NCI-H2107 treated with DMSO at 0.1 percent for 48 hours (cell line): ENCODE data around the gene ARNT2.

Source experiments
- DNase-seq: peaks from one replicate; lab custom pipeline; 2025; ENCODE audit not compliant: unreplicated experiment; lab: John Stamatoyannopoulos, UW

The ARNT2 gene

GRCh38 chr15:80489030-80489594, 84.9 kb downstream of the ARNT2 start:
- no peak for DNase-seq

- no peak for DNase-seq
Measured at GRCh38 chr15:80490431-80490990, 86.3 kb downstream of the ARNT2 start.

- DNase-seq: no peak
Measured at GRCh38 chr15:80491163-80491847, 87.1 kb downstream of the ARNT2 start.

GRCh38 chr15:80492409-80492808, 88.2 kb downstream of the ARNT2 start:
- DNase-seq: no peak

GRCh38 chr15:80492874-80493273, 88.7 kb downstream of the ARNT2 start:
- DNase-seq: no peak

- no peak for DNase-seq
Measured at GRCh38 chr15:80494351-80494751, 90.2 kb downstream of the ARNT2 start.

GRCh38 chr15:80494756-80495155, 90.6 kb downstream of the ARNT2 start:
- no peak for DNase-seq

GRCh38 chr15:80495401-80495942, 91.3 kb downstream of the ARNT2 start:
- DNase-seq: no peak

GRCh38 chr15:80496096-80496495, 91.9 kb downstream of the ARNT2 start:
- no peak for DNase-seq

- no peak for DNase-seq
Measured at GRCh38 chr15:80497221-80497620, 93.0 kb downstream of the ARNT2 start.

GRCh38 chr15:80498652-80499051, 94.5 kb downstream of the ARNT2 start:
- no peak for DNase-seq

GRCh38 chr15:80500021-80500420, 95.8 kb downstream of the ARNT2 start:
- DNase-seq: no peak

GRCh38 chr15:80501476-80501875, 97.3 kb downstream of the ARNT2 start:
- DNase-seq: no peak

- DNase-seq: no peak
Measured at GRCh38 chr15:80502782-80503181, 98.6 kb downstream of the ARNT2 start.

- no peak for DNase-seq
Measured at GRCh38 chr15:80503319-80503952, 99.3 kb downstream of the ARNT2 start.

GRCh38 chr15:80504931-80505330, 100.7 kb downstream of the ARNT2 start:
- DNase-seq: no peak

GRCh38 chr15:80506286-80506893, 102.2 kb downstream of the ARNT2 start:
- no peak for DNase-seq

- no peak for DNase-seq
Measured at GRCh38 chr15:80507131-80507530, 102.9 kb downstream of the ARNT2 start.

GRCh38 chr15:80507638-80508316, 103.6 kb downstream of the ARNT2 start:
- no peak for DNase-seq

GRCh38 chr15:80508783-80509182, 104.6 kb downstream of the ARNT2 start:
- DNase-seq: no peak

- no peak for DNase-seq
Measured at GRCh38 chr15:80509800-80510199, 105.6 kb downstream of the ARNT2 start.
